ENCODE results near the gene DUSP28. TPM values are rescaled to one million over a fixed set of nuclear protein-coding genes. Genes with fewer than 3 reads are reported as not detected.
A peak's percentile ranks its signal among the peaks of the same experiment; 100 is the strongest.

DUSP28 gene
- total and polyA plus RNA-seq, 2 of the 13 experiments (the other 11 are each of a cell fraction or from before 2014, with no cell fraction given), result 5.2 to 8.6 TPM

GRCh38 chr2:240593703-240594451 is 33.7 kb downstream of the DUSP28 start:
- in situ Hi-C loops (cut with HindIII; ENCODE audit: extremely low pct_ligation_motif_present, low pct_unique_long_range_greater_than_20kb), result no loop called here
- no peaks in the 10 kb centered on the region for H3K9me3 ChIP-seq (ENCODE audit: low read length)
- intact Hi-C loops (cut with micrococcal nuclease; ENCODE audit: unreplicated experiment), result no loop called here
- no peaks in the 10 kb centered on the region for H3K27me3 ChIP-seq (ENCODE audit: control insufficient read depth in 1 of 2, insufficient read depth in 2 of 2, low read length in 2 of 2)
- H4K20me1 ChIP-seq (ENCODE audit: insufficient read depth, low read length), result no peaks in the 10 kb centered on the region
- no peak overlapping the region for H3K9ac ChIP-seq (ENCODE audit: insufficient read depth, low read depth, low read length)
- H3K27ac ChIP-seq (ENCODE audit: extremely low read length, insufficient read depth, low read length), result no peak overlapping the region
- peaks cover 25 to 45% of the 10 kb centered on the region in 2 experiments for H3K36me3 ChIP-seq (replicated peaks in 1 of 2; ENCODE audit: control insufficient read depth in 1 of 2, insufficient read depth in 2 of 2, low read length in 2 of 2)
- H3K4me1 ChIP-seq (ENCODE audit: insufficient read depth, low read length), result peaks cover 36% of the 10 kb centered on the region
- 98% methylated on average over 10 of the region's 19 CpGs for WGBS (ENCODE audit: low lambda C conversion rate)
- no peak for FAIRE-seq
- TF ChIP-seq AGO2 (optimal IDR thresholded peaks at IDR 0.05; ENCODE audit: low read depth, low read length), result peak; percentile 10
- no peak for TF ChIP-seq ZFP82 (CRISPR knock-in tag; IDR thresholded peaks at IDR 0.05; ENCODE audit: borderline replicate concordance)
- no peak for TF ChIP-seq GABPA (IDR thresholded peaks at IDR 0.05; ENCODE audit: low read depth, low read length)
- no peak for TF ChIP-seq GABPA (CRISPR knock-in tag; IDR thresholded peaks at IDR 0.05; ENCODE audit: low read depth)
- 0 out of 2 replicates have a peak, but pooled peaks have one; percentile 20 for TF ChIP-seq MYC (CRISPR knock-in tag; IDR thresholded peaks at IDR 0.05; ENCODE audit: borderline replicate concordance)
- TF ChIP-seq NFKB2 (CRISPR knock-in tag; IDR thresholded peaks at IDR 0.05; ENCODE audit: borderline replicate concordance), result peak; percentile 33; the same call in 1 of the 2 replicates
- no peak for TF ChIP-seq CEBPZ (IDR thresholded peaks at IDR 0.05; ENCODE audit: low read length)
- TF ChIP-seq SNAI1 (CRISPR knock-in tag; IDR thresholded peaks at IDR 0.05; ENCODE audit: borderline replicate concordance), result no peak
- no peak overlapping the region for H2AFZ ChIP-seq (ENCODE audit: low read length)
- ChIA-PET POLR2A (interaction anchor here (0.7 to 1.1 kb wide), 2 partner anchors 10 to 12 kb away, joined by 3 to 4 read pairs; no protein-coding TSS in a partner anchor), CTCF (ENCODE audit: low intra/inter-chr PET ratio, low total read pairs) (no interaction called here)
- BruUV-seq (replicated peaks), result no TSS peak
- no peak overlapping the region for H3K4me3 ChIP-seq (replicated peaks in 1 of 3; ENCODE audit: insufficient read depth in 1 of 3, low read depth in 2 of 3, low read length in 3 of 3)
- no peak for DNase-seq (ENCODE audit: low spot score)
- no peak overlapping the region for H3K4me2 ChIP-seq (ENCODE audit: low read depth, low read length)
- peaks cover 13% of the 10 kb centered on the region for H3K79me2 ChIP-seq (ENCODE audit: insufficient read depth, low read length)
- no peak for ATAC-seq
